SK-N-SH (cell line): Measurements from ENCODE around the gene FCN3. TPM values are rescaled to one million over a fixed set of nuclear protein-coding genes. Genes with fewer than 3 reads are reported as not detected.

Source experiments
- CTCF ChIA-PET: fragments of 300-600, 350-600 bp; formaldehyde crosslinking; extraction: SDS; loops from one replicate; lab custom pipeline; 2021; lab: Yijun Ruan, JAX
- POLR2A ChIA-PET: fragments of 350-600 bp; sonication (Branson Sonifier 250); formaldehyde crosslinking; extraction: SDS; loops from one replicate; lab custom pipeline; 2020; ENCODE audit warnings: antibody characterized with exemption, inconsistent platforms; lab: Yijun Ruan, JAX
- DNase-seq: peaks from one replicate; pipeline ENCODE4 v3.0.0; 2012
- H2AFZ ChIP-seq: fragments of 200-600 bp; sonication (generic); 2 replicates; pipeline ENCODE4 v1.8.1; 2016; ENCODE audit warnings: antibody characterized with exemption, mild to moderate bottlenecking, low read depth
- H3F3A ChIP-seq: fragments of 200-600 bp; sonication (generic); replicated peaks from 2 replicates; pipeline ENCODE3; 2016; ENCODE audit warnings: antibody characterized with exemption, mild to moderate bottlenecking; ENCODE audit not compliant: insufficient read depth
- H3K27ac ChIP-seq, 2 experiments: fragments of 200-500 bp in 1 of 2; fragments of 200-600 bp in 1 of 2; sonication (Bioruptor generic) in 1 of 2; sonication (generic), shearing (Covaris generic) in 1 of 2; 2 replicates each; pipeline versions ENCODE4 v1.5.1 to v1.6.1; 2014 to 2016; ENCODE audit warnings: low read depth in 2 of 2, inconsistent platforms in 1 of 2, low read length in 1 of 2, mild to moderate bottlenecking in 1 of 2, mixed read lengths in 1 of 2
- H3K27me3 ChIP-seq: fragments of 200-600 bp; sonication (generic), shearing (Covaris generic); 2 replicates; pipeline ENCODE4 v1.6.1; 2016; ENCODE audit warnings: mixed run types; ENCODE audit not compliant: insufficient read depth
- H3K36me3 ChIP-seq, 2 experiments: fragments of 200-500 bp in 1 of 2; fragments of 200-600 bp in 1 of 2; sonication (Bioruptor generic) in 1 of 2; sonication (generic) in 1 of 2; replicated peaks in 1 of 2; 2 replicates each; pipeline versions ENCODE3 to v1.5.1; 2014 to 2016; ENCODE audit warnings: low read length in 1 of 2, mild to moderate bottlenecking in 1 of 2; ENCODE audit not compliant: insufficient read depth in 2 of 2, control insufficient read depth in 1 of 2
- H3K4me1 ChIP-seq, 2 experiments: fragments of 200-500 bp in 1 of 2; fragments of 200-600 bp in 1 of 2; sonication (Bioruptor generic) in 1 of 2; sonication (generic), shearing (Covaris generic) in 1 of 2; 2 replicates each; pipeline versions ENCODE4 v1.5.1 to v1.6.1; 2014 to 2016; ENCODE audit warnings: low read depth in 1 of 2, low read length in 1 of 2, mixed run types in 1 of 2; ENCODE audit not compliant: insufficient read depth in 2 of 2, control insufficient read depth in 1 of 2
- H3K4me2 ChIP-seq: fragments of 200-600 bp; sonication (generic), shearing (Covaris generic); 2 replicates; pipeline ENCODE4 v1.6.1; 2017; ENCODE audit warnings: mixed run types
- H3K4me3 ChIP-seq, 2 experiments: fragments of 200-500 bp in 1 of 2; fragments of 200-600 bp in 1 of 2; sonication (Bioruptor generic) in 1 of 2; sonication (generic), shearing (Covaris generic) in 1 of 2; 2 replicates each; pipeline versions ENCODE4 v1.5.1 to v1.8.1; 2014 to 2016; ENCODE audit warnings: low read depth in 2 of 2, inconsistent platforms in 1 of 2, low read length in 1 of 2, mild to moderate bottlenecking in 1 of 2, mixed read lengths in 1 of 2, moderate library complexity in 1 of 2
- H3K79me2 ChIP-seq: fragments of 200-600 bp; sonication (generic); 2 replicates; pipeline ENCODE4 v1.8.1; 2017; ENCODE audit warnings: mild to moderate bottlenecking; ENCODE audit not compliant: insufficient read depth
- H3K9ac ChIP-seq: fragments of 200-600 bp; sonication (generic); 2 replicates; pipeline ENCODE4 v1.6.1; 2017; ENCODE audit warnings: mixed run types
- H3K9me2 ChIP-seq: fragments of 200-600 bp; sonication (generic); 2 replicates; pipeline ENCODE4 v1.6.1; 2017; ENCODE audit warnings: mixed run types
- H3K9me3 ChIP-seq: fragments of 200-600 bp; sonication (generic); 2 replicates; pipeline ENCODE4 v1.6.1; 2017; ENCODE audit warnings: mixed run types, mild to moderate bottlenecking, moderate library complexity
- H4K20me1 ChIP-seq: fragments of 200-600 bp; sonication (generic); 2 replicates; pipeline ENCODE4 v1.6.1; 2017; ENCODE audit warnings: mild to moderate bottlenecking, mixed run types; ENCODE audit not compliant: insufficient read depth
- CHD2 ChIP-seq: fragments of 150-350 bp; IDR thresholded peaks from 2 replicates; pipeline ENCODE4 v1.6.1; 2018; ENCODE audit warnings: low read length; ENCODE audit not compliant: partially characterized antibody
- EP300 ChIP-seq, 2 experiments: IDR thresholded peaks; 2 replicates each; pipeline versions ENCODE4 v1.4.0 to v1.6.1; 2012; ENCODE audit warnings: borderline replicate concordance in 1 of 2, low read depth in 1 of 2, low read length in 1 of 2
- FOSL2 ChIP-seq: IDR thresholded peaks from 2 replicates; pipeline ENCODE4 v1.4.0; 2012; ENCODE audit warnings: low read depth, mild to moderate bottlenecking, moderate library complexity, borderline replicate concordance
- GATA2 ChIP-seq: sonication (generic); formaldehyde crosslinking; IDR thresholded peaks from 2 replicates; pipeline ENCODE4 v1.5.0; 2020; ENCODE audit warnings: mild to moderate bottlenecking, missing genetic modification reagents
- JUND ChIP-seq: IDR thresholded peaks from 2 replicates; pipeline ENCODE4 v1.4.0; 2012
- RAD21 ChIP-seq: IDR thresholded peaks from 2 replicates; pipeline ENCODE4 v1.6.1; 2012; ENCODE audit warnings: mild to moderate bottlenecking, low read length
- RFX5 ChIP-seq: IDR thresholded peaks from 2 replicates; pipeline ENCODE4 v1.6.1; 2012; ENCODE audit warnings: mild to moderate bottlenecking, improper control_type of control experiment, low read length
- WGBS: methylation state at CpG from one replicate; pipeline ENCODE4 v1.1.6; 2017; ENCODE audit warnings: low lambda C conversion rate; 5-methylcytosine and 5-hydroxymethylcytosine counted together
- polyA plus RNA-seq, 3 experiments: library from polyadenylated mRNA; depleted of rRNA; stranded (reverse); fragments of >200 nt; gene quantifications; 2 replicates each; pipeline ENCODE4 v1.2.3, GENCODE V29; 2012
- TF ChIP-seq, protein P1 (sequence below): fragments of 150-350 bp; IDR thresholded peaks from 2 replicates; pipeline ENCODE4 v1.6.1; 2016; ENCODE audit warnings: mild to moderate bottlenecking, low read depth, low read length
- TF ChIP-seq, protein P2 (sequence below): IDR thresholded peaks from 2 replicates; pipeline ENCODE4 v1.6.1; 2012; ENCODE audit warnings: mild to moderate bottlenecking, low read depth, low read length, moderate library complexity

Gene FCN3
- polyA plus RNA-seq, 1 of the 3 experiments (the other 2 are of a cell fraction): not detected

DNA sequence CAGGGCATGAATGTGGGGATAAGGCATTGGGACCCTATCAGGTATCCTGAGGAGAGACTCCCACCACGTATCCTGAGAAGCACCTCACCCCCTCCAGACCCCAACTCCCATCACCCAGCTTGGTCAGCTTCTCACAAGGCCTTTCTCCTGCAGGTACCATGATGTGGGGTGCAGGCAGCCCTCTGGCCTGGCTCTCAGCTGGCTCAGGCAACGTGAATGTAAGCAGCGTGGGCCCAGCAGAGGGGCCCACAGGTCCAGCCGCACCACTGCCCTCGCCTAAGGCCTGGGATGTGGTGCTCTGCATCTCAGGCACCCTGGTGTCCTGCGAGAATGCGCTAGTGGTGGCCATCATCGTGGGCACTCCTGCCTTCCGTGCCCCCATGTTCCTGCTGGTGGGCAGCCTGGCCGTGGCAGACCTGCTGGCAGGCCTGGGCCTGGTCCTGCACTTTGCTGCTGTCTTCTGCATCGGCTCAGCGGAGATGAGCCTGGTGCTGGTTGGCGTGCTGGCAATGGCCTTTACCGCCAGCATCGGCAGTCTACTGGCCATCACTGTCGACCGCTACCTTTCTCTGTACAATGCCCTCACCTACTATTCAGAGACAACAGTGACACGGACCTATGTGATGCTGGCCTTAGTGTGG, 19.1 kb upstream of the FCN3 start:
- H3K9me2 ChIP-seq: no peaks in the 10 kb centered on the region
- H2AFZ ChIP-seq: no peak overlapping the region
- peaks cover 9% of the 10 kb centered on the region for H3F3A ChIP-seq
- peaks cover 11% of the 10 kb centered on the region; the same call in 1 of the 2 replicates for H3K79me2 ChIP-seq
- H3K4me3 ChIP-seq: no peak overlapping the region; a peak in 1 of 4 replicates
- H4K20me1 ChIP-seq: no peaks in the 10 kb centered on the region
- TF ChIP-seq JUND (no peak), CHD2 (no peak), FOSL2 (no peak), RFX5 (no peak), GATA2 (CRISPR knock-in tag) (no peak), EP300 (IDR thresholded peaks at IDR 0.05; ENCODE audit: borderline replicate concordance in 1 of 2, low read depth in 1 of 2, low read length in 1 of 2) (no peak), RAD21 (no peak)
- TF ChIP-seq, protein P1, sequence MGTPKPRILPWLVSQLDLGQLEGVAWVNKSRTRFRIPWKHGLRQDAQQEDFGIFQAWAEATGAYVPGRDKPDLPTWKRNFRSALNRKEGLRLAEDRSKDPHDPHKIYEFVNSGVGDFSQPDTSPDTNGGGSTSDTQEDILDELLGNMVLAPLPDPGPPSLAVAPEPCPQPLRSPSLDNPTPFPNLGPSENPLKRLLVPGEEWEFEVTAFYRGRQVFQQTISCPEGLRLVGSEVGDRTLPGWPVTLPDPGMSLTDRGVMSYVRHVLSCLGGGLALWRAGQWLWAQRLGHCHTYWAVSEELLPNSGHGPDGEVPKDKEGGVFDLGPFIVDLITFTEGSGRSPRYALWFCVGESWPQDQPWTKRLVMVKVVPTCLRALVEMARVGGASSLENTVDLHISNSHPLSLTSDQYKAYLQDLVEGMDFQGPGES: no peak
- TF ChIP-seq, protein P2, sequence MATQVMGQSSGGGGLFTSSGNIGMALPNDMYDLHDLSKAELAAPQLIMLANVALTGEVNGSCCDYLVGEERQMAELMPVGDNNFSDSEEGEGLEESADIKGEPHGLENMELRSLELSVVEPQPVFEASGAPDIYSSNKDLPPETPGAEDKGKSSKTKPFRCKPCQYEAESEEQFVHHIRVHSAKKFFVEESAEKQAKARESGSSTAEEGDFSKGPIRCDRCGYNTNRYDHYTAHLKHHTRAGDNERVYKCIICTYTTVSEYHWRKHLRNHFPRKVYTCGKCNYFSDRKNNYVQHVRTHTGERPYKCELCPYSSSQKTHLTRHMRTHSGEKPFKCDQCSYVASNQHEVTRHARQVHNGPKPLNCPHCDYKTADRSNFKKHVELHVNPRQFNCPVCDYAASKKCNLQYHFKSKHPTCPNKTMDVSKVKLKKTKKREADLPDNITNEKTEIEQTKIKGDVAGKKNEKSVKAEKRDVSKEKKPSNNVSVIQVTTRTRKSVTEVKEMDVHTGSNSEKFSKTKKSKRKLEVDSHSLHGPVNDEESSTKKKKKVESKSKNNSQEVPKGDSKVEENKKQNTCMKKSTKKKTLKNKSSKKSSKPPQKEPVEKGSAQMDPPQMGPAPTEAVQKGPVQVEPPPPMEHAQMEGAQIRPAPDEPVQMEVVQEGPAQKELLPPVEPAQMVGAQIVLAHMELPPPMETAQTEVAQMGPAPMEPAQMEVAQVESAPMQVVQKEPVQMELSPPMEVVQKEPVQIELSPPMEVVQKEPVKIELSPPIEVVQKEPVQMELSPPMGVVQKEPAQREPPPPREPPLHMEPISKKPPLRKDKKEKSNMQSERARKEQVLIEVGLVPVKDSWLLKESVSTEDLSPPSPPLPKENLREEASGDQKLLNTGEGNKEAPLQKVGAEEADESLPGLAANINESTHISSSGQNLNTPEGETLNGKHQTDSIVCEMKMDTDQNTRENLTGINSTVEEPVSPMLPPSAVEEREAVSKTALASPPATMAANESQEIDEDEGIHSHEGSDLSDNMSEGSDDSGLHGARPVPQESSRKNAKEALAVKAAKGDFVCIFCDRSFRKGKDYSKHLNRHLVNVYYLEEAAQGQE: no peak
- WGBS: 94% methylated on average over 8 of the region's 18 CpGs
- peak overlapping the region; percentile 95 for H3K9ac ChIP-seq
- POLR2A ChIA-PET: interaction anchor here (1.1 kb wide), 1 partner anchor 278 kb away, joined by 3 read pairs; the partner anchor contains the start of gene IFI6
- no peaks in the 10 kb centered on the region for H3K9me3 ChIP-seq
- no peak overlapping the region; a peak in 1 of 4 replicates for H3K27ac ChIP-seq
- CTCF ChIA-PET: interaction anchor here (0.6 to 20.0 kb wide), 18 partner anchors 22 to 291 kb away, joined by 3 to 731 read pairs (median 4); partner anchors contain the start of genes AHDC1 and MAP3K6
- H3K27me3 ChIP-seq: no peaks in the 10 kb centered on the region; the same call in 1 of the 2 replicates
- no peak for DNase-seq
- H3K36me3 ChIP-seq: no peaks in the 10 kb centered on the region
- H3K4me2 ChIP-seq: peak overlapping the region; percentile 100
- peaks cover 0 to 28% of the 10 kb centered on the region in 2 experiments; a peak in 2 of 4 replicates for H3K4me1 ChIP-seq
